Central memory CD8-positive, alpha-beta T cell (primary cell): ENCODE measurements around the gene PCSK2.

Source experiments
- ATAC-seq: fragments of 150-1000 bp; cut with Tn5 transposase; replicated peaks from 2 replicates; pipeline ENCODE4 v1.10.0; 2022; ENCODE audit warnings: mild to moderate bottlenecking, moderate FRiP score, moderate number of reproducible peaks; ENCODE audit not compliant: poor library complexity, severe bottlenecking; ENCODE audit errors: extremely low read depth
- DNase-seq, 2 donors: peaks; one replicate each; pipeline ENCODE4 v3.0.0; 2021; ENCODE audit warnings: low spot score in 2 of 2
- H3K27ac Mint-ChIP-seq: one replicate; pipeline ENCODE4 v1.8.0; 2022; ENCODE audit warnings: low read depth, mild to moderate bottlenecking, moderate library complexity, mixed read lengths
- H3K27me3 Mint-ChIP-seq: one replicate; pipeline ENCODE4 v1.8.0; 2022; ENCODE audit warnings: mixed read lengths
- H3K36me3 Mint-ChIP-seq: one replicate; pipeline ENCODE4 v1.8.0; 2022; ENCODE audit warnings: mild to moderate bottlenecking, moderate library complexity, mixed read lengths; ENCODE audit not compliant: insufficient read depth
- H3K4me1 Mint-ChIP-seq: one replicate; pipeline ENCODE4 v1.8.0; 2022; ENCODE audit warnings: mixed read lengths
- H3K4me3 Mint-ChIP-seq: one replicate; pipeline ENCODE4 v1.8.0; 2022; ENCODE audit warnings: mild to moderate bottlenecking, moderate library complexity, mixed read lengths
- H3K9me3 Mint-ChIP-seq: one replicate; pipeline ENCODE4 v1.8.0; 2022; ENCODE audit warnings: mixed read lengths

Gene PCSK2

GRCh38 chr20:17518339-17519052 lies 291.7 kb downstream of the PCSK2 start:
- peaks cover 4% of the 10 kb centered on the region for H3K36me3 Mint-ChIP-seq
- no peak for DNase-seq
- no peak overlapping the region for H3K27ac Mint-ChIP-seq
- H3K4me3 Mint-ChIP-seq = no peak overlapping the region
- no peaks in the 10 kb centered on the region for H3K9me3 Mint-ChIP-seq
- no peak for ATAC-seq
- H3K4me1 Mint-ChIP-seq = peaks cover 6% of the 10 kb centered on the region
- H3K27me3 Mint-ChIP-seq = no peaks in the 10 kb centered on the region

- Mint-ChIP-seq H3K27me3 (no peaks in the 10 kb centered on the region), H3K4me3 (no peak overlapping the region), H3K4me1 (peaks cover 5% of the 10 kb centered on the region), H3K9me3 (no peaks in the 10 kb centered on the region), H3K36me3 (peaks cover 4% of the 10 kb centered on the region), H3K27ac (no peak overlapping the region)
- ATAC-seq (no peak), DNase-seq (no peak)
Measured at GRCh38 chr20:17519606-17520285, 292.9 kb downstream of the PCSK2 start.

GRCh38 chr20:17520583-17520982 lies 293.7 kb downstream of the PCSK2 start:
- DNase-seq (no peak), ATAC-seq (no peak)
- H3K4me1 Mint-ChIP-seq = peaks cover 5% of the 10 kb centered on the region
- H3K27me3 Mint-ChIP-seq = no peaks in the 10 kb centered on the region
- no peak overlapping the region for H3K4me3 Mint-ChIP-seq
- H3K9me3 Mint-ChIP-seq = no peaks in the 10 kb centered on the region
- peaks cover 3% of the 10 kb centered on the region for H3K36me3 Mint-ChIP-seq
- H3K27ac Mint-ChIP-seq = no peak overlapping the region

GRCh38 chr20:17522528-17522927 lies 295.7 kb downstream of the PCSK2 start:
- Mint-ChIP-seq H3K27me3 (no peaks in the 10 kb centered on the region), H3K36me3 (no peaks in the 10 kb centered on the region), H3K4me1 (peaks cover 5% of the 10 kb centered on the region), H3K27ac (no peak overlapping the region), H3K4me3 (no peak overlapping the region), H3K9me3 (no peaks in the 10 kb centered on the region)
- no peak for DNase-seq
- ATAC-seq = no peak

- Mint-ChIP-seq H3K9me3 (no peaks in the 10 kb centered on the region), H3K27ac (no peak overlapping the region), H3K36me3 (no peaks in the 10 kb centered on the region), H3K4me3 (no peak overlapping the region), H3K27me3 (no peaks in the 10 kb centered on the region), H3K4me1 (peaks cover 5% of the 10 kb centered on the region)
- ATAC-seq = no peak
- DNase-seq = no peak
Measured at GRCh38 chr20:17523326-17523725, 296.5 kb downstream of the PCSK2 start.

GRCh38 chr20:17524560-17524959 lies 297.7 kb downstream of the PCSK2 start:
- peaks cover 5% of the 10 kb centered on the region for H3K4me1 Mint-ChIP-seq
- H3K9me3 Mint-ChIP-seq = no peaks in the 10 kb centered on the region
- no peaks in the 10 kb centered on the region for H3K27me3 Mint-ChIP-seq
- no peak overlapping the region for H3K27ac Mint-ChIP-seq
- no peaks in the 10 kb centered on the region for H3K36me3 Mint-ChIP-seq
- ATAC-seq (no peak), DNase-seq (no peak)
- H3K4me3 Mint-ChIP-seq = no peak overlapping the region

- Mint-ChIP-seq H3K36me3 (no peaks in the 10 kb centered on the region), H3K4me3 (no peak overlapping the region), H3K9me3 (no peaks in the 10 kb centered on the region), H3K27me3 (no peaks in the 10 kb centered on the region), H3K4me1 (peaks cover 5% of the 10 kb centered on the region), H3K27ac (no peak overlapping the region)
- ATAC-seq = no peak
- no peak for DNase-seq
Measured at GRCh38 chr20:17525132-17525531, 298.3 kb downstream of the PCSK2 start.

- H3K27me3 Mint-ChIP-seq = no peaks in the 10 kb centered on the region
- DNase-seq (no peak), ATAC-seq (peak; percentile 32)
- H3K27ac Mint-ChIP-seq = no peak overlapping the region
- no peaks in the 10 kb centered on the region for H3K9me3 Mint-ChIP-seq
- H3K4me1 Mint-ChIP-seq = peaks cover 2% of the 10 kb centered on the region
- H3K36me3 Mint-ChIP-seq = no peaks in the 10 kb centered on the region
- H3K4me3 Mint-ChIP-seq = no peak overlapping the region
Measured at GRCh38 chr20:17525650-17526049, 298.8 kb downstream of the PCSK2 start.

GRCh38 chr20:17529586-17529985 lies 302.7 kb downstream of the PCSK2 start:
- Mint-ChIP-seq H3K4me1 (peaks cover 6% of the 10 kb centered on the region), H3K27me3 (no peaks in the 10 kb centered on the region), H3K36me3 (no peaks in the 10 kb centered on the region), H3K27ac (no peak overlapping the region), H3K4me3 (no peak overlapping the region), H3K9me3 (no peaks in the 10 kb centered on the region)
- DNase-seq (no peak), ATAC-seq (no peak)

- peaks cover 6% of the 10 kb centered on the region for H3K4me1 Mint-ChIP-seq
Measured at GRCh38 chr20:17530153-17530552, 303.3 kb downstream of the PCSK2 start.

GRCh38 chr20:17530716-17531664 lies 304.1 kb downstream of the PCSK2 start, which contains the start of gene BFSP1:
TSS of gene BFSP1 (minus strand) at chr20:17531379. CDS start at chr20:17531329, 50 bp downstream.
- no peak for DNase-seq
- Mint-ChIP-seq H3K4me1 (peaks cover 6% of the 10 kb centered on the region), H3K27me3 (no peaks in the 10 kb centered on the region), H3K27ac (no peak within 1 kb of the TSS), H3K36me3 (no peaks in the 10 kb centered on the region), H3K4me3 (peak within 1 kb of the TSS; percentile 72), H3K9me3 (no peaks in the 10 kb centered on the region)
- peak; percentile 80 for ATAC-seq

More at GRCh38 chr20:17530153-17530552, 303.3 kb downstream of the PCSK2 start:
- no peaks in the 10 kb centered on the region for H3K9me3 Mint-ChIP-seq
- no peaks in the 10 kb centered on the region for H3K36me3 Mint-ChIP-seq
- no peaks in the 10 kb centered on the region for H3K27me3 Mint-ChIP-seq
- no peak overlapping the region for H3K27ac Mint-ChIP-seq
- DNase-seq (no peak), ATAC-seq (no peak)
- H3K4me3 Mint-ChIP-seq = peak overlapping the region; percentile 72

- Mint-ChIP-seq H3K9me3 (no peaks in the 10 kb centered on the region), H3K36me3 (no peaks in the 10 kb centered on the region), H3K4me1 (peaks cover 7% of the 10 kb centered on the region), H3K4me3 (peak overlapping the region; percentile 72), H3K27ac (no peak overlapping the region), H3K27me3 (no peaks in the 10 kb centered on the region)
- DNase-seq (no peak), ATAC-seq (no peak)
Measured at GRCh38 chr20:17531665-17532025, 304.8 kb downstream of the PCSK2 start.
